SK-N-SH (cell line): ENCODE data around the gene GOLPH3L. TPM values are rescaled to one million over a fixed set of nuclear protein-coding genes. Genes with fewer than 3 reads are reported as not detected.
"Not testable (repeated sequence)": the region's sequence is repeated elsewhere in the genome, so short reads cannot be mapped to it uniquely, and the experiment has no call there.

Experiments used
- CTCF ChIA-PET: fragments of 300-600, 350-600 bp; formaldehyde crosslinking; extraction: SDS; loops from one replicate; lab custom pipeline; 2021; lab: Yijun Ruan, JAX
- POLR2A ChIA-PET: fragments of 350-600 bp; sonication (Branson Sonifier 250); formaldehyde crosslinking; extraction: SDS; loops from one replicate; lab custom pipeline; 2020; ENCODE audit warnings: antibody characterized with exemption, inconsistent platforms; lab: Yijun Ruan, JAX
- DNase-seq: peaks from one replicate; pipeline ENCODE4 v3.0.0; 2012
- H2AFZ ChIP-seq: fragments of 200-600 bp; sonication (generic); 2 replicates; pipeline ENCODE4 v1.8.1; 2016; ENCODE audit warnings: antibody characterized with exemption, mild to moderate bottlenecking, low read depth
- H3F3A ChIP-seq: fragments of 200-600 bp; sonication (generic); replicated peaks from 2 replicates; pipeline ENCODE3; 2016; ENCODE audit warnings: antibody characterized with exemption, mild to moderate bottlenecking; ENCODE audit not compliant: insufficient read depth
- H3K27ac ChIP-seq, 2 experiments: fragments of 200-500 bp in 1 of 2; fragments of 200-600 bp in 1 of 2; sonication (Bioruptor generic) in 1 of 2; sonication (generic), shearing (Covaris generic) in 1 of 2; 2 replicates each; pipeline versions ENCODE4 v1.5.1 to v1.6.1; 2014 to 2016; ENCODE audit warnings: low read depth in 2 of 2, inconsistent platforms in 1 of 2, low read length in 1 of 2, mild to moderate bottlenecking in 1 of 2, mixed read lengths in 1 of 2
- H3K27me3 ChIP-seq: fragments of 200-600 bp; sonication (generic), shearing (Covaris generic); 2 replicates; pipeline ENCODE4 v1.6.1; 2016; ENCODE audit warnings: mixed run types; ENCODE audit not compliant: insufficient read depth
- H3K36me3 ChIP-seq, 2 experiments: fragments of 200-500 bp in 1 of 2; fragments of 200-600 bp in 1 of 2; sonication (Bioruptor generic) in 1 of 2; sonication (generic) in 1 of 2; replicated peaks in 1 of 2; 2 replicates each; pipeline versions ENCODE3 to v1.5.1; 2014 to 2016; ENCODE audit warnings: low read length in 1 of 2, mild to moderate bottlenecking in 1 of 2; ENCODE audit not compliant: insufficient read depth in 2 of 2, control insufficient read depth in 1 of 2
- H3K4me1 ChIP-seq, 2 experiments: fragments of 200-500 bp in 1 of 2; fragments of 200-600 bp in 1 of 2; sonication (Bioruptor generic) in 1 of 2; sonication (generic), shearing (Covaris generic) in 1 of 2; 2 replicates each; pipeline versions ENCODE4 v1.5.1 to v1.6.1; 2014 to 2016; ENCODE audit warnings: low read depth in 1 of 2, low read length in 1 of 2, mixed run types in 1 of 2; ENCODE audit not compliant: insufficient read depth in 2 of 2, control insufficient read depth in 1 of 2
- H3K4me2 ChIP-seq: fragments of 200-600 bp; sonication (generic), shearing (Covaris generic); 2 replicates; pipeline ENCODE4 v1.6.1; 2017; ENCODE audit warnings: mixed run types
- H3K4me3 ChIP-seq, 2 experiments: fragments of 200-500 bp in 1 of 2; fragments of 200-600 bp in 1 of 2; sonication (Bioruptor generic) in 1 of 2; sonication (generic), shearing (Covaris generic) in 1 of 2; 2 replicates each; pipeline versions ENCODE4 v1.5.1 to v1.8.1; 2014 to 2016; ENCODE audit warnings: low read depth in 2 of 2, inconsistent platforms in 1 of 2, low read length in 1 of 2, mild to moderate bottlenecking in 1 of 2, mixed read lengths in 1 of 2, moderate library complexity in 1 of 2
- H3K79me2 ChIP-seq: fragments of 200-600 bp; sonication (generic); 2 replicates; pipeline ENCODE4 v1.8.1; 2017; ENCODE audit warnings: mild to moderate bottlenecking; ENCODE audit not compliant: insufficient read depth
- H3K9ac ChIP-seq: fragments of 200-600 bp; sonication (generic); 2 replicates; pipeline ENCODE4 v1.6.1; 2017; ENCODE audit warnings: mixed run types
- H3K9me2 ChIP-seq: fragments of 200-600 bp; sonication (generic); 2 replicates; pipeline ENCODE4 v1.6.1; 2017; ENCODE audit warnings: mixed run types
- H3K9me3 ChIP-seq: fragments of 200-600 bp; sonication (generic); 2 replicates; pipeline ENCODE4 v1.6.1; 2017; ENCODE audit warnings: mixed run types, mild to moderate bottlenecking, moderate library complexity
- H4K20me1 ChIP-seq: fragments of 200-600 bp; sonication (generic); 2 replicates; pipeline ENCODE4 v1.6.1; 2017; ENCODE audit warnings: mild to moderate bottlenecking, mixed run types; ENCODE audit not compliant: insufficient read depth
- FOXJ3 ChIP-seq: sonication (generic); formaldehyde crosslinking; IDR thresholded peaks from 2 replicates; pipeline ENCODE4 v1.5.1; 2020; ENCODE audit warnings: mild to moderate bottlenecking, missing genetic modification reagents
- GATA2 ChIP-seq: sonication (generic); formaldehyde crosslinking; IDR thresholded peaks from 2 replicates; pipeline ENCODE4 v1.5.0; 2020; ENCODE audit warnings: mild to moderate bottlenecking, missing genetic modification reagents
- MAX ChIP-seq: IDR thresholded peaks from 2 replicates; pipeline ENCODE4 v1.4.0; 2012; ENCODE audit warnings: low read depth
- MXI1 ChIP-seq: IDR thresholded peaks from 2 replicates; pipeline ENCODE4 v1.6.1; 2012; ENCODE audit warnings: mild to moderate bottlenecking, low read depth, low read length, improper control_type of control experiment
- NFIC ChIP-seq: IDR thresholded peaks from 2 replicates; pipeline ENCODE4 v1.4.0; 2012; ENCODE audit warnings: borderline replicate concordance
- NRF1 ChIP-seq: IDR thresholded peaks from 2 replicates; pipeline ENCODE4 v1.6.1; 2012; ENCODE audit warnings: low read depth, mild to moderate bottlenecking, low read length
- PBX3 ChIP-seq: IDR thresholded peaks from 2 replicates; pipeline ENCODE4; 2012
- RAD21 ChIP-seq: IDR thresholded peaks from 2 replicates; pipeline ENCODE4 v1.6.1; 2012; ENCODE audit warnings: mild to moderate bottlenecking, low read length
- RCOR1 ChIP-seq: fragments of 150-350 bp; IDR thresholded peaks from 2 replicates; pipeline ENCODE4 v1.6.1; 2017; ENCODE audit warnings: antibody characterized with exemption, low read length
- RFX5 ChIP-seq: IDR thresholded peaks from 2 replicates; pipeline ENCODE4 v1.6.1; 2012; ENCODE audit warnings: mild to moderate bottlenecking, improper control_type of control experiment, low read length
- RXRA ChIP-seq: IDR thresholded peaks from 2 replicates; pipeline ENCODE4 v1.4.0; 2012; ENCODE audit warnings: low read depth, mild to moderate bottlenecking, borderline replicate concordance
- TAF1 ChIP-seq: IDR thresholded peaks from 2 replicates; pipeline ENCODE4 v1.6.1; 2012; ENCODE audit warnings: low read depth, mild to moderate bottlenecking, low read length, moderate library complexity, borderline replicate concordance
- TEAD4 ChIP-seq: IDR thresholded peaks from 2 replicates; pipeline ENCODE4 v1.4.0; 2012; ENCODE audit warnings: mild to moderate bottlenecking, borderline replicate concordance; ENCODE audit not compliant: insufficient read depth
- WGBS: methylation state at CpG from one replicate; pipeline ENCODE4 v1.1.6; 2017; ENCODE audit warnings: low lambda C conversion rate; 5-methylcytosine and 5-hydroxymethylcytosine counted together
- polyA plus RNA-seq, 3 experiments: library from polyadenylated mRNA; depleted of rRNA; stranded (reverse); fragments of >200 nt; gene quantifications; 2 replicates each; pipeline ENCODE4 v1.2.3, GENCODE V29; 2012
- TF ChIP-seq, protein P1 (sequence below): IDR thresholded peaks from 2 replicates; pipeline ENCODE4 v1.4.0; 2012; ENCODE audit warnings: low read depth, borderline replicate concordance
- TF ChIP-seq, protein P2 (sequence below): IDR thresholded peaks from 2 replicates; pipeline ENCODE4 v1.4.0; 2012; ENCODE audit warnings: low read depth, borderline replicate concordance

Gene GOLPH3L
- polyA plus RNA-seq, 1 of the 3 experiments (the other 2 are of a cell fraction) = 7.8 TPM

GRCh38 chr1:150601540-150601939 lies 95.4 kb downstream of the GOLPH3L start:
- Histone ChIP-seq H3K4me3 (no peak overlapping the region), H4K20me1 (no peaks in the 10 kb centered on the region), H3K4me1 (peaks cover 6 to 19% of the 10 kb centered on the region in 2 experiments; a peak in 2 of 4 replicates), H3F3A (peaks cover 15% of the 10 kb centered on the region), H3K4me2 (no peak overlapping the region), H3K27ac (no peak overlapping the region), H2AFZ (no peak overlapping the region), H3K79me2 (peaks cover 9% of the 10 kb centered on the region; the same call in 1 of the 2 replicates), H3K36me3 (no peaks in the 10 kb centered on the region), H3K9me2 (no peaks in the 10 kb centered on the region), H3K27me3 (no peaks in the 10 kb centered on the region), H3K9ac (no peak overlapping the region), H3K9me3 (no peaks in the 10 kb centered on the region)
- ChIA-PET POLR2A (no interaction called here), CTCF (interaction anchor here (1.0 kb wide), 1 partner anchor 321 kb away, joined by 3 read pairs; no protein-coding TSS in a partner anchor)
- TF ChIP-seq TAF1 = no peak
- no peak for TF ChIP-seq NFIC
- TF ChIP-seq PBX3 = no peak
- no peak for TF ChIP-seq RCOR1
- no peak for TF ChIP-seq GATA2 (CRISPR knock-in tag)
- no peak for TF ChIP-seq TEAD4
- no peak for TF ChIP-seq RXRA
- TF ChIP-seq FOXJ3 (CRISPR knock-in tag) = no peak
- TF ChIP-seq RAD21 = no peak
- no peak for TF ChIP-seq RFX5
- no peak for DNase-seq

- POLR2A ChIA-PET = interaction anchor here (1.2 kb wide), 1 partner anchor 18 kb away, joined by 3 read pairs; the partner anchor contains the start of gene MCL1
- H4K20me1 ChIP-seq, H3K27ac ChIP-seq, DNase-seq, H3K36me3 ChIP-seq, H3K79me2 ChIP-seq, H3K4me1 ChIP-seq, H3K9ac ChIP-seq, H3K9me2 ChIP-seq, H2AFZ ChIP-seq, H3K27me3 ChIP-seq, CTCF ChIA-PET, H3K9me3 ChIP-seq, H3K4me2 ChIP-seq, H3K4me3 ChIP-seq: not testable (repeated sequence)
- peaks cover 14% of the 10 kb centered on the region for H3F3A ChIP-seq
- 91% methylated on average over 4 of the region's 4 CpGs for WGBS
Measured at GRCh38 chr1:150598346-150598745, 98.6 kb downstream of the GOLPH3L start.

DNA sequence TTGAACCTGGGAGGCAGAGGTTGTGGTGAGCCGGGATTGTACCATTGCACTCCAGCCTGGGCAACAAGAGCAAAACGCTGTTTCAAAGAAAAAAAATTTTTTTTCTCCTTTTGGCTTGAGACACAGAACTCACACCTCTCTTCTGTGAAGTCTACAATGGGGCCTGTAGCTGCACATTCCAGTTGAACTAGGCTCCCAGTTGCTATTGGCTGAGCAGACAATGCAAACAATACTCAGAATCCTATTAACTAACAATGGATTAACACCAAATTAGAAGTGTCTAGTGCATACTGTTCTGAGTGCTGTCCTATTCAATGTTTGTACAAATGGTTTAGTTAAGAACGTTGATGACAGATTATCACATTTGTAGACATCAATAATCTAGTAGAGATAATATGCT lies 100.0 kb downstream of the GOLPH3L start:
- H3F3A ChIP-seq = peaks cover 14% of the 10 kb centered on the region
- ChIA-PET CTCF (no interaction called here), POLR2A (no interaction called here)
- H3K4me1 ChIP-seq = no peaks in the 10 kb centered on the region
- H3K4me3 ChIP-seq = no peak overlapping the region
- no peaks in the 10 kb centered on the region for H3K79me2 ChIP-seq
- no peak overlapping the region for H3K4me2 ChIP-seq
- no peaks in the 10 kb centered on the region for H3K36me3 ChIP-seq
- no peak overlapping the region for H3K9ac ChIP-seq
- no peak for TF ChIP-seq RAD21
- TF ChIP-seq RFX5 = no peak
- TF ChIP-seq RCOR1 = no peak
- TF ChIP-seq, protein P1, sequence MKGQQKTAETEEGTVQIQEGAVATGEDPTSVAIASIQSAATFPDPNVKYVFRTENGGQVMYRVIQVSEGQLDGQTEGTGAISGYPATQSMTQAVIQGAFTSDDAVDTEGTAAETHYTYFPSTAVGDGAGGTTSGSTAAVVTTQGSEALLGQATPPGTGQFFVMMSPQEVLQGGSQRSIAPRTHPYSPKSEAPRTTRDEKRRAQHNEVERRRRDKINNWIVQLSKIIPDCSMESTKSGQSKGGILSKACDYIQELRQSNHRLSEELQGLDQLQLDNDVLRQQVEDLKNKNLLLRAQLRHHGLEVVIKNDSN = no peak
- no peak for TF ChIP-seq MAX
- TF ChIP-seq MXI1 = no peak
- TF ChIP-seq, protein P2, sequence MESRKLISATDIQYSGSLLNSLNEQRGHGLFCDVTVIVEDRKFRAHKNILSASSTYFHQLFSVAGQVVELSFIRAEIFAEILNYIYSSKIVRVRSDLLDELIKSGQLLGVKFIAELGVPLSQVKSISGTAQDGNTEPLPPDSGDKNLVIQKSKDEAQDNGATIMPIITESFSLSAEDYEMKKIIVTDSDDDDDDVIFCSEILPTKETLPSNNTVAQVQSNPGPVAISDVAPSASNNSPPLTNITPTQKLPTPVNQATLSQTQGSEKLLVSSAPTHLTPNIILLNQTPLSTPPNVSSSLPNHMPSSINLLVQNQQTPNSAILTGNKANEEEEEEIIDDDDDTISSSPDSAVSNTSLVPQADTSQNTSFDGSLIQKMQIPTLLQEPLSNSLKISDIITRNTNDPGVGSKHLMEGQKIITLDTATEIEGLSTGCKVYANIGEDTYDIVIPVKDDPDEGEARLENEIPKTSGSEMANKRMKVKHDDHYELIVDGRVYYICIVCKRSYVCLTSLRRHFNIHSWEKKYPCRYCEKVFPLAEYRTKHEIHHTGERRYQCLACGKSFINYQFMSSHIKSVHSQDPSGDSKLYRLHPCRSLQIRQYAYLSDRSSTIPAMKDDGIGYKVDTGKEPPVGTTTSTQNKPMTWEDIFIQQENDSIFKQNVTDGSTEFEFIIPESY = no peak
- TF ChIP-seq NRF1 = no peak
- H3K27me3 ChIP-seq = no peaks in the 10 kb centered on the region
- no peaks in the 10 kb centered on the region for H4K20me1 ChIP-seq
- H3K27ac ChIP-seq = no peak overlapping the region
- WGBS = 86% methylated on average over 3 of the region's 3 CpGs
- no peak for DNase-seq
- no peaks in the 10 kb centered on the region for H3K9me2 ChIP-seq
- no peaks in the 10 kb centered on the region for H3K9me3 ChIP-seq
- H2AFZ ChIP-seq = no peak overlapping the region
